Measurements from ENCODE around the gene SMIM23.

Gene SMIM23

DNA sequence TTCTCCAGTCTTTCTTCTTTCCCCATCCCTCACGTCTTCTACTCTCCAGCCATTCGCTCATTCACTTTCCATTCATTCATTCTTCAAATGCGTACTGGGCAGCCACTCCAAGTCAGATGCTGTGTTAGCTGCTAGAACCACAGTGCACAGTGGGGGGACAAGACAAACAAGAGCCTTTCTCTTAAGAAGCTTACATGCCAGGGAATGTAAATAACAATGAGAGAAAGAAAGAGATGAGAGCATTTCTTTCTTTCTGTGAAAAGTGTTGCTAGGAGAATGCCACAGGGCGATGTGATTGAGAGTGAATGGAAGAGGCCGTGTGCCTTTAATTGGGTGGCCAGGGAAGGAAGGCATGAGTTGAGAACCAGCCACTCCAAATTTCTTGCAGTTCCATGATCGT, 46.3 kb upstream of the SMIM23 start:
- no peak overlapping the region for H3K4me3 ChIP-seq (ENCODE audit: low read depth, low read length, poor library complexity, severe bottlenecking)
- H3K79me2 ChIP-seq (ENCODE audit: insufficient read depth, low read length): no peaks in the 10 kb centered on the region
- no peak overlapping the region for H3K27ac ChIP-seq (ENCODE audit: low read depth, low read length, poor library complexity, severe bottlenecking)
- no peaks in the 10 kb centered on the region for H3K9me3 ChIP-seq (ENCODE audit: low read length)
- H3F3A ChIP-seq (ENCODE audit: insufficient read depth, low read length): no peaks in the 10 kb centered on the region
- TF ChIP-seq EZH2 (IDR thresholded peaks at IDR 0.05; ENCODE audit: borderline replicate concordance, low read length): no peak
- TF ChIP-seq, protein P1, sequence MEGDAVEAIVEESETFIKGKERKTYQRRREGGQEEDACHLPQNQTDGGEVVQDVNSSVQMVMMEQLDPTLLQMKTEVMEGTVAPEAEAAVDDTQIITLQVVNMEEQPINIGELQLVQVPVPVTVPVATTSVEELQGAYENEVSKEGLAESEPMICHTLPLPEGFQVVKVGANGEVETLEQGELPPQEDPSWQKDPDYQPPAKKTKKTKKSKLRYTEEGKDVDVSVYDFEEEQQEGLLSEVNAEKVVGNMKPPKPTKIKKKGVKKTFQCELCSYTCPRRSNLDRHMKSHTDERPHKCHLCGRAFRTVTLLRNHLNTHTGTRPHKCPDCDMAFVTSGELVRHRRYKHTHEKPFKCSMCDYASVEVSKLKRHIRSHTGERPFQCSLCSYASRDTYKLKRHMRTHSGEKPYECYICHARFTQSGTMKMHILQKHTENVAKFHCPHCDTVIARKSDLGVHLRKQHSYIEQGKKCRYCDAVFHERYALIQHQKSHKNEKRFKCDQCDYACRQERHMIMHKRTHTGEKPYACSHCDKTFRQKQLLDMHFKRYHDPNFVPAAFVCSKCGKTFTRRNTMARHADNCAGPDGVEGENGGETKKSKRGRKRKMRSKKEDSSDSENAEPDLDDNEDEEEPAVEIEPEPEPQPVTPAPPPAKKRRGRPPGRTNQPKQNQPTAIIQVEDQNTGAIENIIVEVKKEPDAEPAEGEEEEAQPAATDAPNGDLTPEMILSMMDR (IDR thresholded peaks at IDR 0.05; ENCODE audit: low read length): no peak
- no peak overlapping the region for H2AFZ ChIP-seq (ENCODE audit: low read length)
- H3K4me2 ChIP-seq (ENCODE audit: low read length): no peak overlapping the region
- no peaks in the 10 kb centered on the region for H3K27me3 ChIP-seq (ENCODE audit: insufficient read depth, low read length)
- H3K4me1 ChIP-seq (ENCODE audit: insufficient read depth, low read length, severe bottlenecking): no peaks in the 10 kb centered on the region
- H3K9ac ChIP-seq (ENCODE audit: low read length): no peak overlapping the region
- H3K9me2 ChIP-seq (ENCODE audit: low read depth, low read length): no peaks in the 10 kb centered on the region
- no peaks in the 10 kb centered on the region for H3K36me3 ChIP-seq (ENCODE audit: insufficient read depth, low read length)
- no peaks in the 10 kb centered on the region for H4K20me1 ChIP-seq (ENCODE audit: insufficient read depth, low read length)

- Histone ChIP-seq H3K9me3 (ENCODE audit: low read length) (no peaks in the 10 kb centered on the region), H3K79me2 (ENCODE audit: insufficient read depth, low read length) (no peaks in the 10 kb centered on the region), H2AFZ (ENCODE audit: low read length) (no peak overlapping the region), H4K20me1 (ENCODE audit: insufficient read depth, low read length) (no peaks in the 10 kb centered on the region), H3F3A (ENCODE audit: insufficient read depth, low read length) (no peaks in the 10 kb centered on the region), H3K27ac (ENCODE audit: low read depth, low read length, poor library complexity, severe bottlenecking) (no peak overlapping the region), H3K4me1 (ENCODE audit: insufficient read depth, low read length, severe bottlenecking) (no peaks in the 10 kb centered on the region), H3K4me2 (ENCODE audit: low read length) (no peak overlapping the region), H3K27me3 (ENCODE audit: insufficient read depth, low read length) (no peaks in the 10 kb centered on the region), H3K9ac (ENCODE audit: low read length) (no peak overlapping the region), H3K4me3 (ENCODE audit: low read depth, low read length, poor library complexity, severe bottlenecking) (no peak overlapping the region), H3K9me2 (ENCODE audit: low read depth, low read length) (no peaks in the 10 kb centered on the region), H3K36me3 (ENCODE audit: insufficient read depth, low read length) (no peaks in the 10 kb centered on the region)
- TF ChIP-seq EZH2 (IDR thresholded peaks at IDR 0.05; ENCODE audit: borderline replicate concordance, low read length): no peak
- TF ChIP-seq, protein P1 (IDR thresholded peaks at IDR 0.05; ENCODE audit: low read length): no peak
Measured at GRCh38 chr5:171743436-171744076, 42.1 kb upstream of the SMIM23 start.

- no peaks in the 10 kb centered on the region for H3K4me1 ChIP-seq (ENCODE audit: insufficient read depth, low read length, severe bottlenecking)
- H3K9me3 ChIP-seq (ENCODE audit: low read length): no peaks in the 10 kb centered on the region
- no peak overlapping the region for H3K4me3 ChIP-seq (ENCODE audit: low read depth, low read length, poor library complexity, severe bottlenecking)
- H3K27me3 ChIP-seq (ENCODE audit: insufficient read depth, low read length): no peaks in the 10 kb centered on the region
- no peaks in the 10 kb centered on the region for H3K79me2 ChIP-seq (ENCODE audit: insufficient read depth, low read length)
- no peak overlapping the region for H2AFZ ChIP-seq (ENCODE audit: low read length)
- H3K36me3 ChIP-seq (ENCODE audit: insufficient read depth, low read length): no peaks in the 10 kb centered on the region
- TF ChIP-seq EZH2 (IDR thresholded peaks at IDR 0.05; ENCODE audit: borderline replicate concordance, low read length): no peak
- TF ChIP-seq, protein P1 (IDR thresholded peaks at IDR 0.05; ENCODE audit: low read length): no peak
- H4K20me1 ChIP-seq (ENCODE audit: insufficient read depth, low read length): no peaks in the 10 kb centered on the region
- H3F3A ChIP-seq (ENCODE audit: insufficient read depth, low read length): no peaks in the 10 kb centered on the region
- no peak overlapping the region for H3K27ac ChIP-seq (ENCODE audit: low read depth, low read length, poor library complexity, severe bottlenecking)
- no peak overlapping the region for H3K4me2 ChIP-seq (ENCODE audit: low read length)
- no peak overlapping the region for H3K9ac ChIP-seq (ENCODE audit: low read length)
- H3K9me2 ChIP-seq (ENCODE audit: low read depth, low read length): no peaks in the 10 kb centered on the region
Measured at GRCh38 chr5:171744264-171744663, 41.4 kb upstream of the SMIM23 start.
